ENCODE results near the gene ZFHX2.
"Not testable (repeated sequence)": the region's sequence is repeated elsewhere in the genome, so short reads cannot be mapped to it uniquely, and the experiment has no call there.

Gene ZFHX2

DNA sequence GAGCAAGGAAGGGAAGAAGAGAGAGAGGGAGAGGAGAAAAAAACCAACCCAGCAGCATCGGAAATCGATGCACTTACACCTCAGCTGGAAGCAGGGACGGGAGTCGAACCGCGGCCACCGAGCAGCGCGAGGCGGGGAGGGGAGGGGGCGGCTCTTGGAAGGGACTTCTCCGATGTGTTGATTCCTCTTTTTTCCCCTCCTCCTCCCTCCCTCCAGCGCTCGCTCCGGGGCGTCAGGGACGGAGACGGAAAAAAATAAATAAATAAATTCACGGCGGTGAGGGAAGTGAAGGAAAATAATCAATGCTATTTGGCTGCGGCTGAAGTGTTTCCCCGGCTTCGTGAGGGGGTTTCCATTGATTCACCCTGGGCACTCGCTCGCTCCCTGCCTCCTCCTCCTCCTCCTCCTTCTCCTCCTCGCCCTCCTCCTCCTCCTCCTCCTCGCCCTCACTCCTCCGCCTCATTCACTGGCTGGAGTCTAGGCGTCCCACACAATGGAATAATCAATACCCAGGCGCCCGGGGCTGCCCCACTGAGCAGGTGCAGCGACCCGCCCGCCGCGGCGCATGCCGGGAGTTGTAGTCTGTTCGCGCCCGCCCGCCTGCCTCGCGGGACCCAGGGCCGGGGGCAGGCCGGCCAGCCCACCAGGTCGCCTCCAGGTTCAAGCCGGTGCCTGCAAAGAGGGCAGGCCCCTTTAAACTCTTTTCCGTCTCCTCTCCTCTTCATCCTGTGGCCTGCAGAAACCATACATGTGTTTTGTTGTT, at the start of gene ZFHX2:
Gene ZFHX2 (minus strand): TSS at position 500 of the 763 bp plus-strand sequence. CDS start 16,440 bp downstream, outside the sequence.
- peak; percentile 81 for DNase-seq (ENCODE audit: low spot score)

DNA sequence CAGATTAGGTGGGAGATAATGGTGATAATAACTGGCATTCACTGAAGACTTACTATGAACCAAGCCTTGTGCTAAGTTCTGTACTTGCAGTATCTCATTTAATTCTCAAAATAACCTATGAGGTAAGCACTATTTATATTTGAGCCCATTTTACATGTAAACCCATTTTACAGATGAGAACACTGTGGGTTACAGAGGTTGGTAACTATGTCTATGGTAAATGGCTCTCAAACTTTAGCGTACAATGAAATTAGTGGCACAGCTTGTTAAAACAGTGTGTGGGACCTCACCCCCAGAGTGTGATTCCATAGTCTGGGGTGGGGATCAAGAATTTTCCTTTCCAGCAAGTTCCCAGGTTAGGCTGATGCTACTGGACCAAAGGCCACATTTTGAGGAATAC, 49.2 kb upstream of the ZFHX2 start:
- no peak for DNase-seq (ENCODE audit: low spot score)

DNA sequence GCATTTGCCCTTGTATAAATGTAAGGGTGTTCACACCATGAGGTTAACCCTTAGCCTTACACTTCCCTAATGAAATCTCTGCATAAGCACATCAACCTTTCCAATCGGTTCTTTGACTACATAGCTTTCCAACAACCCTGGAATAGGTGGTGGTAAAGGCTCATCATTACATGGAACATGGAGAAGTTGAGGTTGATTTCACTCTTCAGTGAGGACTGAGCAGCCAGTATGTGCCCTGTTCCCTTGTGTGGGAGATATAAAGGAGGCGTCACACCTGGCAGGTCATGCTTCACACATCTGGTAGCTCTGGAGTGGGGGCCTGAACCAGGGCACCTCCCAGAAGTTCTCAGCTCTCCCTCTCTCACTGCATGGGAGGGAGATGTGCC, 48.8 kb upstream of the ZFHX2 start:
- DNase-seq (ENCODE audit: low spot score) = no peak

DNA sequence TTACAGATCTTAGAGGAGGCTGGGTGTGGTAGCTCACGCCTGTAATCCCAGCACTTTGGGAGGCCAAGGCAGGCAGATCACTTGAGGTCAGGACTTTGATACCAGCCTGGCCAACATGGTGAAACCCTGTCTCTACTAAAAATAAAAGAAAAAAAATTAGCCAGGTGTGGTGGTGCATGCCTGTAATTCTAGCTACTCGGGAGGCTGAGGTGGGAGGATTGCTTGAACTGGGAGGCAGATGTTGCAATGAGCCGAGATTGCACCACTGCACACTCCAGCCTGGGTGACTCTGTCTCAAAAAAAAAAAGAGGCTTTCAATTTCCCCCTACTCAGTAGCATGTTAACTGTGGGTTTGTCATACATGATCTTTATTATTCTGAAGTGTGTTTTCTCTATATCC, 42.6 kb upstream of the ZFHX2 start:
- DNase-seq (ENCODE audit: low spot score) = not testable (repeated sequence)

DNA sequence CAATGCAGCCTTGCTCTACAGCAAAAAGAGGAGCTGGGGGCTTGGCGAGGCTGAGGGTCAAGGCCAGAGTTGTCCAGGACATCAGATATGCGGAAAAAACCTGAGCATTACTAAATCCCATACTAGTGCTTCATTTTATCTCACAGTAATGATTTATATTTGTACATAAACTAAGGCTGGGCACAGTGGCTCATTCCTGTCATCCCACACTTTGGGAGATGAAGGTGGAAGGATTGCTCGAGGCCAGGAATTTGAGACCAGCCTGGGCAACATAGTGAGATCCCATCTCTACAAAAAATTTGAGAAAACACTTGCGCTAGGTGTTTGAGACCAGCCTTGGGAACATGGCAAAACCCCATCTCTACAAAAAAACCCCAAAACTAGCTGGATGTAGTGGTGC, 38.6 kb upstream of the ZFHX2 start:
- DNase-seq (ENCODE audit: low spot score) = no peak

DNA sequence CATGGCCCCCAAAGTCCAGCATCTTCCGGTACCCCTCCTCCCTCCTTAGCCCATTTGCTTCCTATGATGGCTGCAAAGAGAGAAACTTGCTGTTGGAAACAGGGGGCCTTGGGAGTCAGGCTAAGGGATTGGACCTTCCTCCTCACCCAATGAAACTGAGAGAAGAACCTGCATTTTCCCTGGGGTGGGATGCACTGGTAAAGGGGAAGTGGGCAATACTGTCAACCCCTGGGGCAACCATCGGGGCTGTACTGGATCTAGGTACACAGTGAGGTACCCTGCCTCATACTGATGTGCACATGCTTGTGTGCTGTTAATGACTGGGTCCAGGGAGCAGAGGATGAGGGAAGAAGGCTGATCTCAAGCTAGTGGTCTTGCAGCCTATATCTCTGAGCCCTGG, 38.0 kb upstream of the ZFHX2 start:
- DNase-seq (ENCODE audit: low spot score) = no peak

DNA sequence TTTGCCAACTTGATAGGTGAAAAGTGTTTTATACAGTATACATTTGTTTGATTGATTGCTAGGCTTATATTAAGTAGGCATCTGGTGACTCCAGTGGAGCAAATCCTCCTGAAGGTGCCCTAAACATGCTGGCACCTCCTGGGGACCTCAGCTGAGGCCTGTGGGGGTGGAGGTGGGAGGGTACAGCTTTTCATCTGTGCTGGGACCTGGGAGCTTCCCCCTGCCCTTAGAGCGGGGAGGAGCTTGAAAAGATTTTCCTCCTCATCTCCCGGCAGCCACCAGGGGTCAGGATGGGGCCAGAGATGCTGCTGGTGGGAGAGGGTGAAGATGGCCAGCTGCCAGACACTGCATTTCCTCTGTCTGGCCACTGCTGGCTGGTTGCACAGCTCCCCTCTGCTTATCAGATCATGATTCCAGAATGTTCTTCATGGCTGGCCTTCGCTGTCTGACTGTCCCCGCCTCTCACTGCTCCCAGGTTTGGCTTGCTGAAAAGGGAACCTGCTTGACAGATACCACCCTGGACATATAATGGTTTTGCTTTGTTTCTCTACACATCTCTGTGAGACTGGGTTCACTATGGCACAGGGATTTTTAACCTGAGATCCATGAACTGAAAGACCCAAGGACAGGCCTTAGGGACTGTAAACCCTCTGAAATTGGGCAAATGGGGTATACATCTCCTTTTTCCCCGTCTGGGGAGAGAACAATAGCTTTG, 37.5 kb upstream of the ZFHX2 start:
- DNase-seq (ENCODE audit: low spot score) = peak; percentile 74

DNA sequence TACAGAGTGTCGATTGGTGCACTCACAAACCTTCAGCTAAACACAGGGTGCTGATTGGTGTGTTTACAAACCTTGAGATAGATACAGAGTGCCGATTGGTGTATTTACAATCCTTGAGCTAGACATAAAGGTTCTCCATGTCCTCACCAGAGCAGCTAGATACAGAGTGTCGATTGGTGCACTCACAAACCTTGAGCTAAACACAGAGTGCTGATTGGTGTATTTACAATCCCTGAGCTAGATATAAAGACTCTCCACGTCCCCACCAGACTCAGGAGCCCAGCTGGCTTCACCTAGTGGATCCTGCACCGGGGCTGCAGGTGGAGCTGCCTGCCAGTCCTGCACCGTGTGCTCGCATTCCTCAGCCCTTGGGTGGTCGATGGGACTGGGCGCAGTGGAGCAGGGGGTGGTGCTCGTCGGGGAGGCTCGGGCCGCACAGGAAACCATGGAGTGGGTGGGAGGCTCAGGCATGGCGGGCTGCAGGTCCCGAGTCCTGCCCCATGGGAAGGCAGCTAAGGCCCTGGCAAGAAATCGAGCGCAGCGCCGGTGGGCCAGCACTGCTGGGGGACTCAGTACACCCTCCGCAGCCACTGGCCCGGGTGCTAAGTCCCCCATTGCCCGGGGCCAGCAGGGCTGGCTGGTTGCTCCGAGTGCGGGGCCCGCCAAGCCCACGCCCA, 33.1 kb upstream of the ZFHX2 start:
- not testable (repeated sequence) for DNase-seq (ENCODE audit: low spot score)

DNA sequence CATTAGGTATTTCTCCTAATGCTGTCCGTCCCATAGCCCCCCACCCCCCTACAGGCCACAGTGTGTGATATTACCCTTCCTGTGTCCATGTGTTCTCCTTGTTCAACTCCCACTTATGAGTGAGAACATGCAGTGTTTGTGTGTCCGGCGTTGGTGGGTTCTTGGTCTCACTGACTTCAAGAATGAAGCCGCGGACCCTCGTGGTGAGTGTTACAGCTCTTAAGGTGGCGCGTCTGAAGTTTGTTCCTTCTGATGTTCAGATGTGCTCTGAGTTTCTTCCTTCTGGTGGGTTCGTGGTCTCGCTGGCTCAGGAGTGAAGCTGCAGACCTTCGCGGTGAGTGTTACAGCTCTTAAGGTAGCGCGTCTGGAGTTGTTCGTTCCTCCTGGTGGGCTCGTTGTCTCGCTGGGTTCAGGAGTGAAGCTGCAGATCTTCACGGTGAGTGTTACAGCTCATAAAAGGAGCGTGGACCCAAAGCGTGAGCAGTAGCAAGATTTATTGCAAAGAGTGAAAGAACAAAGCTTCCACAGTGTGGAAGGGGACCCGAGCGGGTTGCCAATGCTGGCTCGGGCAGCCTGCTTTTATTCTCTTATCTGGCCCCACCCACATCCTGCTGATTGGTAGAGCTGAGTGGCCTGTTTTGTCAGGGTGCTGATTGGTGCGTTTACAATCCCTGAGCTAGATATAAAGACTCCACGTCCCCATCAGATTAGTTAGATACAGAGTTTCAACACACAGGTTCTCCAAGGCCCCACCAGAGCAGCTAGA, 32.4 kb upstream of the ZFHX2 start:
- not testable (repeated sequence) for DNase-seq (ENCODE audit: low spot score)

DNA sequence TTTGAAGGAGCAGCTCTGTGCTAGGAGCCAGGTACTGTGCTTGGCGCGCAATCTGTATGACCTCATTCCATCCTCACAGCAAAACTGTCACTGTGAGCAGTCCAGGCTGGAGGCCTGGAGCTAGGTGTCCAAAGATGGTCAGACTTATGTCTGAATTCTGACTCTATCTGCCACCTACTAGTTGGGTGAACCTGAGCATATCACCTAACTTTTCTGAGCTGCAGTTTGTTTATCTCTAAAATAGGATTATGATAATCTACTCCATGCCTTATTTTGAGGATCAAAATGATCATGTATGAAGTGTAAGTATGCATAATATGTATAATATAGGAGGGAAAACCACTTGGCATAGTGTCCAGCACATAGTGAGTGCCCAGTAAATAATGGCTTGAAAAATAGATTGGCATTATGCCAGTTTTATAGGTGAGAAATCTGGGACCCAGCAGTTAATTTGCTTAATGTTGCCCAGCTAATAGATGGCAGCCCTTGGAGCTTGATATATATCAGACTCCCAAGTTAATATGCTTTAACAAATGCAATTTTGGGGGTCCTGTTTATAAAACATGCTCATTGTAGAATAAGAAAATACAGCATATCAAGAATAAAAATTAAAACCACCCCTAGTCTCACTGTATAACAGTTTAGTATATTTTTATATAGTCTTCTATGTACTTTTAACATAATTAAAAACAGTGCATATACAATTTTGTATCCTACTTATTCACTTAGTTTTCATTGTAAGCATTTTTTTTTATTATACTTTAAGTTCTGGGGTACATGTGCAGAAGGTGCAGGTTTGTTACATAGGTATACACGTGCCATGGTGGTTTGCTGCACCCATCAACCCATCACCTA, 31.6 kb upstream of the ZFHX2 start:
- DNase-seq (ENCODE audit: low spot score) = no peak

DNA sequence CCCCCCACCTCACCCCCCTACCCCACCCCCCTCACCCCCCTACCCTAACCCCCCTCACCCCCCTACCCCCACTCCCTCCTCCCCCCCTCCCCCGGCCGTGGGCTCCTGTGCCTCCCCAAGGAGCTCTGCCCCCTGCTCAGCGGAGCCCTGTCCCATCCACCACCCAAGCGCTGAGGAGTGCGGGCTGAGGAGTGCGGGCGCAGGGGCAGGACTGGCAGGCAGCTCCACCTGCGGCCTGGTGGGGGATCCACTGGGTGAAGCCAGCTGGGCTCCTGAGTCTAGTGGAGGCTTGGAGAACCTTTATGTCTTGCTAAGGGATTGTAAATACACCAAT, 29.4 kb upstream of the ZFHX2 start:
- DNase-seq (ENCODE audit: low spot score) = no peak

DNA sequence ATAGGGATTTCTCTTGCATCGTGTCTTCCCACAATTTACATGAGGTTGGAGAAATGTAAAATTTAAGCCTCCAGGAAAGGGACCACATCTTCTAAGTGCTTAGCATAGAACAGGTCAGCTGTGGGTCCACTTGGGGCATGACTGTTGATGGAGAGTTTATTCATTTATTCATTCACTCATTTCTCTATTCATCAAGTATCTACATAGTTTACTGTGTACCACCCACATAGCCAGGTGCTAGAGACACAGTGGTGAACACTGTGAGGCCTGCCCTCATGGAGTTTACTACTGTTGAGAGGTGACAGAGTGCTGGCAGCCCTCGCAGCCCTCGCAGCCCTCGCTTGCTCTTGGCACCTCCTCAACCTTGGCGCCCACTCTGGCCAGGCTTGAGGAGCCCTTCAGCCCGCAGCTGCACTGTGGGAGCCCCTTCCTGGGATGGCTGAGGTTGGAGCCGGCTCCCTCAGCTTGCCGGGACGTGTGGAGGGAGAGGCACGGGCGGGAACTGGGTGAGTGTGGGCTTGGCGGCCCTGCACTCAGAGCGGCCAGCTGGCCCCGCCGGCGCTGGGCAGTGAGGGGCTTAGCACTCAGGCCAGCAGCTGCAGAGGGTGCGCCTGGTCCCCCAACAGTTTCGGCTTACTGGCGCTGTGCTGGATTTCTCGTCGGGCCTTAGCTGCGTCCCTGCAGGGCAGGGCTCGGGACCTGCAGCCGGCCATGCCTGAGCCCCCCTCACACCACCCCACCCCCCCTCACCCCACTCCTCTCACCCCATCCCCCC, 28.8 kb upstream of the ZFHX2 start:
- no peak for DNase-seq (ENCODE audit: low spot score)

DNA sequence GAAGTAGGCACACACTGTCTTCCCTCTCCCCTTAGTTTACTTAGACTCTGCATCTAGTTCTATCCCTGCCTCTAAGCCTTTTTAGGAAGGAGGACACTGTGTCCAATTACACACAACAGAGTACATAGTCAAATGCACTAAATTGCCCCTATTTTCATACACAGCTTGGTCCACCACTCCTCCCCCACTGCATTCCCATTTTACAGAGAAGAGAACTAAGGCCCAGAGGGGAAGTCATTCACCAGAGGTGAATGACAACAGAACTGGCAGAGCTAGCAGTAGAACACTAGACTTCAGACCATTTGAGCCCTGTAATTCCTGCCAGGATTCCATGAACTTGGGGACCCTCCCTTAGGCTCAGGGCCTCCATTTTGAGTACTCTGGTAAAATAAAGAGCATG, 28.2 kb upstream of the ZFHX2 start:
- no peak for DNase-seq (ENCODE audit: low spot score)

DNA sequence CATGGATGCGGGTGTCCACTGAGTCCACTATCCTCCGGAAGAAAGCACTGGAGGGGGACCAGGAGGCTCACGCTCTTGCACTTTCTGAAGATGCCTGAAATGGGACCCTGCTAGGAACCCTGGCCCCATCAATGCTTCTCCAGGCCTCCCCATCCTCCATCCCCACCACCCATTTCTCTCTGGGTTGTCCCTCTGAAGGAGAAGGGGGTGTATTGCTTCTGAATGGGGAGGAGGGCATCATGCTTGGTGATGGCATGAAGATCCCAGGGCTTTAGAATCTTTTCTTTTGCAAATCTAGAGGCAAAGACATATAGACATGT, 27.7 kb upstream of the ZFHX2 start:
- no peak for DNase-seq (ENCODE audit: low spot score)

DNA sequence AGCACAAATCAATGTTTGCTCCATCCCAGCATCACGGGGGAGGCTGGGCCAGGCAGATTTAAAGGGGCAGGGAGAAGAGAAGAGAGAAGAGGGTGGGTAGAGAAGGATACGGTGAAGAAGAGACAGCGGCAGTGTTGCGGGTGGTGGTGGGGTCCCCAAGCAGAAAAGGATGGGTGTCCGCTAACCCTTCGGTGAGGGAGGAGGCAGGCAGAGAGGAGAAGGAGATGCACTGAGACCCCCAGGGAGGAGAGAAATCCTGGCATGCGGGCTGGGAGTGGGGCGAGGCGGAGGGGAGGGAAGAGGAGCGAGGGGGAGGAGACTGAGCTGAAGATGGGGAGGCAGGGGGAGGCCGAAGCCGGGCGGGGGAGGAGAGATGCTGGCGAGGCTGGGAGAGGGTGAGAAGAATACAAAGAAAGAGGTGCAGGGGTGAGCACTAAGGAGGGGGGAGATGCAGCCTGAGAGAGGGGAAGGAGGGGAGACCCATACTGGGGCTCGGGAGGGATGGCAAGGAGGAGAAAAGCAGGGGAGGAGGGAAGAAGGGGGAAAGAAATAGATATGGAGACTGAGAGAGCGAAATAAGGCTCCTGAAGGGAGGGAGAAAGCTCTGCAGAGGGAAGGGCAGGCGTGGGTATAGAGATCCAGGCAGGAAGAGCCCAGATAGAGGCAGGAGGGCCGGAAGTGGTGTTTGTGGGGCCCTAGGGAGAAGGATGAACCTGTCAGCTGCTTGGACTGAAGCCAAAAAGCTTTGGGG, 27.2 kb upstream of the ZFHX2 start, which contains the start of gene JPH4:
Gene JPH4 (minus strand): TSS at position 231 of the 751 bp plus-strand sequence. CDS start 1,337 bp downstream, outside the sequence.
- no peak for DNase-seq (ENCODE audit: low spot score)

DNA sequence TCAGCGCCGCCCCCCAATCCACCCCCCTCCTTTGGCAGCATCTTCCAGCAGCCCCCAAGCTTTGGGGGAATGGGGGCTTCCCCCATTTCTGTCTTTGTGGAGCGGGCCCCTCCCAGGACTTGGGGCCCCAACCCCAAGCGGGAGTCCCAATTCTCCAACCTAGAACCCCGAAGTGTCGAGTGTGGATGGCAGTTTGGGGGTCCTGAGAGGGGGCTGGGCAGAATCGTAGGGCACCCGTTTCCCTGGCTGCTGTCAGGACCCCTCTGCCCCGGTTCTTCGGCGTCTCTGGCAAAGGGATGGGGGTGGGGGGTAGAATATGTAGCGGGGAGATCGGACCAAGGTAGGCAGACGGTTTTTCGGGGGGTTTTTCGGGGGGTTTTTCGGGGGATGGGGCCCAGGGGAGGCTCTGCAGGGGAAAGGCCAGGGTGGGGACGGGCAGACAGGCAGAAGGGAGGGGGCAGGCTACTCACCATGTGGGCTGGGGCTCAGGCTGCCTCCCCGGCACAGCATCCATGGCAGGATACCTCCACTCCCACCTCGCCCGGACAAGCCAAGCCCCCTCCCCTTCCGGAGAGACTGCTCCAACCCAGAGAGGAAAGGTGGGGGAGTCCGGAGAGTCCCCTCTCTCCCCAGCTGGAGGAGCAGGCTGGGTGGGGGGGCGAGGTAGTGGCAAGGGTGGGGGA, 26.3 kb upstream of the ZFHX2 start:
- no peak for DNase-seq (ENCODE audit: low spot score)

DNA sequence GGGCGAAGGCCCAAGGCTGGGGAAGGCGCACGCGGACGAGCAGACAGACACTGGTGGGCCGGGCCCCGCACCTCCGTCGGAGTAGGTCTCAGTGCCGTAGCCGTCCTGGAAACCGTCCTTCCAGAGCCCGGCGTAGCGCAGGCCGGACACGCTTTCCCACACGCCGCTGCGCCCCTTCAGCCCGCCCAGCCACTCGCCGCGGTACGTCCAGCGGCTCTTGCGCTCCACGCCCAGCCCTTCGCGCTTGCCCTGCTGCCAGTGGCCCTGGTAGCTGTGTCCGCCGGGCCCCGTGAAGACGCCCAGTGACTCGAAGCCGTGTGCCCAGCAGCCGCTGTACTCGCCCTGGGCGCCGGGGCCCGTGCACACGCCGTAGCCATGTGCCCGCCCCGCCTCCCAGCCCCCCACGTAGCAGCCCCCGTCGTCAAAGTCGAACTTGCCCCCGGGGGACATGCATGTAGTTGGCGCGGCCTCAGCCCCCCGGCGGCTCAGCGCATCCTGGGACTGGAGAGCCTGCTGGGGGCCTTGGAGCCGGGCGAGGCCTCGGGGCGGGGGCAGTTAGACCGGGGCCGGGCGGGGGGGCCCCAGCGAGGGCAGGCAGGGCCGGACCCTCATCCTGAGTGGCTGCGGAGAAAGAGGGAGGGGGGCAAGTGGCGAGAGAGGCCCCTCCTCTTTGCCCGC, 25.6 kb upstream of the ZFHX2 start:
- DNase-seq (ENCODE audit: low spot score) = no peak

DNA sequence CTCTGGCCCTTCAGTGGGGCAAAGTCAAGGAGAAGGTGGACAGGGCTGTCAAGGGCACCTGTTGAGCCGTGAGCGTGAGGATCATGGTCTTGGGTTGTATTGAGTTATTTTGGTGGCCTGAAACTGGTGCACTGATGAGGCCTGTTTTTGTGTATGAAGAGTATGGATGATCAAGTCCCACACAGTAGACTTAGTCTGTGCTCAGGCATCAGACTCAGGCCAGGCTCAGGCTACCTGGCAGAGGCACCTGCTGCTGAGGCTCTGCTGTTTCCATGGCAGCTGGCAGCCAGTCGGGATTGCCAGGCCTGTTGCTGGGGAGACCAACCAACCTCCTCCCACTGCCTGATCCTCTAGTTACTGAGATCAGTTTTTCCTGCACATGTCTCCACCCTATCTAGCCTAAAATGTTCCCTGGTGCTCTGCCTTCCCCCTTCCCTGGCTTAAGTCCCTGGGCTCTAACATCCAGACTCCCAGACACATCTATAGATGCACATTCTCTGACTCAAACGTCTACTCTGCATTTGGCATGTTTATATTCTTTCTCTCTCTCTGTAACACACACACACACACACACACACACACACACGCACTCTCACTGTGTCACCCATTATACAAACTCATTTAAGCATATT, 21.9 kb upstream of the ZFHX2 start:
- no peak for DNase-seq (ENCODE audit: low spot score)
